Hepatocyte (in vitro differentiated cells): Measurements from ENCODE around the gene SLC5A12. TPM values are rescaled to one million over a fixed set of nuclear protein-coding genes. Genes with fewer than 3 reads are reported as not detected.

ENCODE experiments used
- DNase-seq: peaks from one replicate; pipeline ENCODE4 v3.0.0-alpha.2; 2016; ENCODE audit warnings: low spot score
- H2AFZ ChIP-seq: fragments of 200-600 bp; sonication (generic); 2 replicates; pipeline ENCODE4 v1.6.0; 2016; ENCODE audit warnings: antibody characterized with exemption, mild to moderate bottlenecking
- H3K27ac ChIP-seq: fragments of 200-600 bp; sonication (generic); 2 replicates; pipeline ENCODE4 v1.5.1; 2016; ENCODE audit warnings: mild to moderate bottlenecking
- H3K27me3 ChIP-seq: fragments of 200-600 bp; sonication (generic); 2 replicates; pipeline ENCODE4 v1.6.1; 2016
- H3K36me3 ChIP-seq: fragments of 200-600 bp; sonication (generic); replicated peaks from 2 replicates; pipeline ENCODE4 v1.5.1; 2016; ENCODE audit warnings: low read depth; ENCODE audit not compliant: insufficient read depth
- H3K4me1 ChIP-seq: fragments of 200-600 bp; sonication (generic); 2 replicates; pipeline ENCODE4 v1.5.1; 2016; ENCODE audit warnings: mild to moderate bottlenecking, moderate library complexity; ENCODE audit not compliant: insufficient read depth
- H3K4me2 ChIP-seq: fragments of 200-600 bp; sonication (generic); 2 replicates; pipeline ENCODE4 v1.6.0; 2016
- H3K4me3 ChIP-seq: fragments of 200-600 bp; sonication (generic); 2 replicates; pipeline ENCODE4 v1.5.1; 2016; ENCODE audit warnings: mild to moderate bottlenecking
- H3K79me2 ChIP-seq: fragments of 200-600 bp; sonication (generic); 2 replicates; pipeline ENCODE4 v1.6.0; 2017; ENCODE audit warnings: mild to moderate bottlenecking
- H3K9me2 ChIP-seq: fragments of 200-600 bp; sonication (generic); replicated peaks from 2 replicates; pipeline ENCODE4 v1.6.0; 2017; ENCODE audit warnings: mild to moderate bottlenecking; ENCODE audit not compliant: insufficient read depth
- H3K9me3 ChIP-seq: fragments of 200-600 bp; sonication (generic); 2 replicates; pipeline ENCODE4 v1.5.1; 2016; ENCODE audit warnings: low read depth, mild to moderate bottlenecking
- H4K20me1 ChIP-seq: fragments of 200-600 bp; sonication (generic); 2 replicates; pipeline ENCODE4 v1.6.0; 2016; ENCODE audit warnings: mild to moderate bottlenecking; ENCODE audit not compliant: insufficient read depth, poor library complexity, severe bottlenecking
- CTCF ChIP-seq: fragments of 200-600 bp; sonication (generic); IDR thresholded peaks from 2 replicates; pipeline ENCODE4 v1.5.1; 2016; ENCODE audit warnings: antibody characterized with exemption, mild to moderate bottlenecking; ENCODE audit not compliant: poor library complexity
- EZH2 ChIP-seq: fragments of 200-600 bp; sonication (generic); IDR thresholded peaks from 2 replicates; pipeline ENCODE4 v1.6.1; 2016; ENCODE audit warnings: antibody characterized with exemption, mild to moderate bottlenecking, borderline replicate concordance
- EZH2phosphoT487 ChIP-seq: fragments of 200-600 bp; sonication (generic); IDR thresholded peaks from one replicate; pipeline ENCODE4 v1.6.1; 2018; ENCODE audit warnings: antibody characterized with exemption, mild to moderate bottlenecking, low read depth, moderate library complexity; ENCODE audit not compliant: unreplicated experiment, severe bottlenecking
- WGBS: methylation state at CpG from one replicate; pipeline ENCODE4 v1.1.6; 2016; ENCODE audit warnings: low lambda C conversion rate; ENCODE audit errors: missing lambda C conversion rate; 5-methylcytosine and 5-hydroxymethylcytosine counted together
- polyA plus RNA-seq: library from polyadenylated mRNA; unstranded; fragments of >200 nt; fragmentation: Nextera tagmentation; extraction: Ambion mirVana; gene quantifications from 2 replicates; pipeline ENCODE4 v1.2.1, GENCODE V29; 2016
- total RNA-seq: library from RNA; depleted of rRNA; stranded (reverse); fragments of >200 nt; gene quantifications from 2 replicates; pipeline ENCODE4 v1.2.3, GENCODE V29; 2014

The SLC5A12 gene
- total and polyA plus RNA-seq, 2 experiments from 2014 or later = 37.8 to 41.9 TPM

GRCh38 chr11:26742966-26743365, 21.1 kb upstream of the SLC5A12 start:
- H3K4me3 ChIP-seq = no peak overlapping the region
- H3K36me3 ChIP-seq = no peaks in the 10 kb centered on the region
- TF ChIP-seq CTCF = no peak
- no peak for TF ChIP-seq EZH2phosphoT487
- TF ChIP-seq EZH2 = no peak
- no peak overlapping the region for H2AFZ ChIP-seq
- no peak for DNase-seq
- no peaks in the 10 kb centered on the region for H3K9me2 ChIP-seq
- H3K27me3 ChIP-seq = no peaks in the 10 kb centered on the region
- no peak overlapping the region for H3K4me2 ChIP-seq
- no peak overlapping the region for H3K27ac ChIP-seq
- no peaks in the 10 kb centered on the region for H4K20me1 ChIP-seq
- 70% methylated on average over 1 of the region's 1 CpG for WGBS
- no peaks in the 10 kb centered on the region for H3K79me2 ChIP-seq
- H3K9me3 ChIP-seq = no peaks in the 10 kb centered on the region
- no peaks in the 10 kb centered on the region for H3K4me1 ChIP-seq

GRCh38 chr11:26741036-26741435, 19.2 kb upstream of the SLC5A12 start:
- no peak for DNase-seq
- TF ChIP-seq EZH2 = no peak
- no peak for TF ChIP-seq EZH2phosphoT487
- TF ChIP-seq CTCF = no peak

GRCh38 chr11:26739366-26740073, 17.7 kb upstream of the SLC5A12 start:
- Histone ChIP-seq H3K79me2 (no peaks in the 10 kb centered on the region), H3K9me2 (no peaks in the 10 kb centered on the region), H3K4me2 (no peak overlapping the region), H3K9me3 (no peaks in the 10 kb centered on the region), H3K4me3 (no peak overlapping the region), H3K27ac (no peak overlapping the region), H3K4me1 (no peaks in the 10 kb centered on the region), H3K36me3 (no peaks in the 10 kb centered on the region), H3K27me3 (no peaks in the 10 kb centered on the region), H4K20me1 (no peaks in the 10 kb centered on the region), H2AFZ (no peak overlapping the region)
- DNase-seq = no peak
- no peak for TF ChIP-seq CTCF
- TF ChIP-seq EZH2phosphoT487 = no peak
- no peak for TF ChIP-seq EZH2
- WGBS = 93% methylated on average over 5 of the region's 5 CpGs

More at GRCh38 chr11:26741036-26741435, 19.2 kb upstream of the SLC5A12 start:
- H3K27ac ChIP-seq = no peak overlapping the region
- no peak overlapping the region for H3K4me2 ChIP-seq
- H3K4me3 ChIP-seq = no peak overlapping the region
- H3K79me2 ChIP-seq = no peaks in the 10 kb centered on the region
- H3K9me2 ChIP-seq = no peaks in the 10 kb centered on the region
- no peaks in the 10 kb centered on the region for H3K27me3 ChIP-seq
- 59% methylated on average over 2 of the region's 2 CpGs for WGBS
- H3K9me3 ChIP-seq = no peaks in the 10 kb centered on the region
- no peak overlapping the region for H2AFZ ChIP-seq
- no peaks in the 10 kb centered on the region for H3K36me3 ChIP-seq
- H3K4me1 ChIP-seq = no peaks in the 10 kb centered on the region
- H4K20me1 ChIP-seq = no peaks in the 10 kb centered on the region
